MCF 10A (cell line): ENCODE results near the gene MYO9A. TPM values are rescaled to one million over a fixed set of nuclear protein-coding genes. Genes with fewer than 3 reads are reported as not detected.

Experiments
- BruUV-seq: library from RNA; stranded (reverse); fragments of 400-500 nt; replicated peaks from 2 replicates; lab custom pipeline; 2021; lab: Mats Ljungman, UMichigan
- CTCF ChIA-PET: fragments of 300-600 bp; sonication (Branson Sonifier 250); formaldehyde crosslinking; extraction: SDS; loops from one replicate; lab custom pipeline; 2021; ENCODE audit warnings: antibody characterized with exemption, inconsistent platforms; lab: Yijun Ruan, JAX
- POLR2A ChIA-PET: fragments of 300-600, 350-650 bp; sonication (Branson Sonifier 250); formaldehyde crosslinking; extraction: SDS; loops from one replicate; lab custom pipeline; 2020; ENCODE audit warnings: antibody characterized with exemption, inconsistent platforms; lab: Yijun Ruan, JAX
- DNase-seq: peaks from one replicate; pipeline ENCODE4 v3.0.0-alpha.2; 2018; ENCODE audit not compliant: unreplicated experiment
- H3K27ac Mint-ChIP-seq: one replicate; pipeline ENCODE4 v1.8.0; 2022; ENCODE audit warnings: mild to moderate bottlenecking, low read depth, mixed read lengths; ENCODE audit not compliant: unreplicated experiment
- H3K27me3 Mint-ChIP-seq: one replicate; pipeline ENCODE4 v1.8.0; 2022; ENCODE audit warnings: mixed read lengths; ENCODE audit not compliant: insufficient read depth, unreplicated experiment
- H3K36me3 Mint-ChIP-seq: one replicate; pipeline ENCODE4 v1.8.0; 2022; ENCODE audit warnings: mild to moderate bottlenecking, moderate library complexity, mixed read lengths; ENCODE audit not compliant: insufficient read depth, unreplicated experiment
- H3K4me1 Mint-ChIP-seq: one replicate; pipeline ENCODE4 v1.8.0; 2022; ENCODE audit warnings: mixed read lengths; ENCODE audit not compliant: insufficient read depth, unreplicated experiment
- H3K4me3 Mint-ChIP-seq: one replicate; pipeline ENCODE4 v1.8.0; 2022; ENCODE audit warnings: mild to moderate bottlenecking, moderate library complexity, mixed read lengths; ENCODE audit not compliant: unreplicated experiment
- H3K9me3 Mint-ChIP-seq: one replicate; pipeline ENCODE4 v1.8.0; 2022; ENCODE audit warnings: mixed read lengths; ENCODE audit not compliant: unreplicated experiment
- intact Hi-C: fragments of 100-400 bp; cut with micrococcal nuclease; formaldehyde crosslinking; loops from 2 replicates; pipeline ENCODE4 v1.14.1; 2022
- total RNA-seq: library from RNA; stranded (reverse); gene quantifications from 2 replicates; pipeline ENCODE4 v1.2.3, GENCODE V29; 2022
- TF ChIP-seq, protein P1 (sequence below): fragments of 200-600 bp; IDR thresholded peaks from one replicate; pipeline ENCODE4 v1.8.0; 2022; ENCODE audit warnings: antibody characterized with exemption, mild to moderate bottlenecking; ENCODE audit not compliant: unreplicated experiment

The MYO9A gene
- total RNA-seq, 1 experiment from 2014 or later: 40.8 TPM

DNA sequence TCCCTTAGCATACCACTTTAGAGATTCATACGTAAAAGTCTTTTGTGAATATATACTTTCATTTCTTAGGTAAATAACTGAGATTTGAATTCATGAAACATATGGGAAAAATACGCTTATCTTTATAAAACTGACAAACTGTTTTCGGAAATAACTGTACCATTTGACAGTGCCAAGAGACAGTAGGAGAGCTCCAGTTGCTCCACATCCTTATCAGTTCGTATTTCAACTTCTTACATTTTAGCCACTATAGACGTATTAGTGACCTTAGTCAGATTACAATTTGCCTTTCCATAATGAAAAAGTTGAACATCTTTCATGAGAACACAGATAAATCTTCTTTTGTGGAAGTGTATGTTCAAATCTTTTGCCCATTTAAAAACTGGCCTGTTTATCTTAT is 174.1 kb downstream of the MYO9A start:
- POLR2A ChIA-PET: no interaction called here
- no peak for DNase-seq
- H3K36me3 Mint-ChIP-seq: peaks cover 6% of the 10 kb centered on the region
- no peaks in the 10 kb centered on the region for H3K27me3 Mint-ChIP-seq
- CTCF ChIA-PET: no interaction called here
- BruUV-seq: no TSS peak
- H3K9me3 Mint-ChIP-seq: no peaks in the 10 kb centered on the region
- H3K4me1 Mint-ChIP-seq: no peaks in the 10 kb centered on the region
- H3K4me3 Mint-ChIP-seq: no peak overlapping the region
- intact Hi-C loops: no loop called here
- TF ChIP-seq, protein P1, sequence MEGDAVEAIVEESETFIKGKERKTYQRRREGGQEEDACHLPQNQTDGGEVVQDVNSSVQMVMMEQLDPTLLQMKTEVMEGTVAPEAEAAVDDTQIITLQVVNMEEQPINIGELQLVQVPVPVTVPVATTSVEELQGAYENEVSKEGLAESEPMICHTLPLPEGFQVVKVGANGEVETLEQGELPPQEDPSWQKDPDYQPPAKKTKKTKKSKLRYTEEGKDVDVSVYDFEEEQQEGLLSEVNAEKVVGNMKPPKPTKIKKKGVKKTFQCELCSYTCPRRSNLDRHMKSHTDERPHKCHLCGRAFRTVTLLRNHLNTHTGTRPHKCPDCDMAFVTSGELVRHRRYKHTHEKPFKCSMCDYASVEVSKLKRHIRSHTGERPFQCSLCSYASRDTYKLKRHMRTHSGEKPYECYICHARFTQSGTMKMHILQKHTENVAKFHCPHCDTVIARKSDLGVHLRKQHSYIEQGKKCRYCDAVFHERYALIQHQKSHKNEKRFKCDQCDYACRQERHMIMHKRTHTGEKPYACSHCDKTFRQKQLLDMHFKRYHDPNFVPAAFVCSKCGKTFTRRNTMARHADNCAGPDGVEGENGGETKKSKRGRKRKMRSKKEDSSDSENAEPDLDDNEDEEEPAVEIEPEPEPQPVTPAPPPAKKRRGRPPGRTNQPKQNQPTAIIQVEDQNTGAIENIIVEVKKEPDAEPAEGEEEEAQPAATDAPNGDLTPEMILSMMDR: no peak
- no peak overlapping the region for H3K27ac Mint-ChIP-seq

DNA sequence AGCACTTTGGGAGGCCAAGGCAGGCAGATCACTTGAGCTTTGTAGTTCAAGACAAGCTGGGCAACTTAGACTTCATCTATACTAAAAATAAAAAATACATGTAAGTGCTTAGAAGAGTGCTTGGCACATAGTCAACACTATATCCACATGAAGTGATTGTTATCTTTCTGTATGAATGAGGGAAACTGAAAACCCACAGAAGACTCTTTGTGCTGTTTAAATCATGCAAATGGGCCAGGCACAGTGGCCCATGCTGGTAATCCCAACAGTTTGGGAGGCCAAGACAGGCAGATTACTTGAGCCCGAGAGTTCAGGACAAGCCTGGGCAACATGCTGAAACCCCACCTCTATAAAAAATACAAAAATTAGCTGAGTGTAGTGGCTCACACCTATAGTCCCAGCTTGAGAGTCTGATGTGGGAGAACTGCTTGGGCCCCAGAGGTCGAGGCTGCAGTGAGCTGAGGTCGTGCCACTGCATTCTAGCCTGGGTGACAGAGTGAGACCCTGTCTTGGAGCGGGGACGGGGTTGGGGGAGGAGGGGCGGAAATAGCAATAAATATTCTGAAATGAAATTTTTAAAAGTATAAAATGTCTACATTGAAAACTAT is 177.9 kb downstream of the MYO9A start:
- TF ChIP-seq, protein P1: no peak
- Mint-ChIP-seq H3K36me3 (peaks cover 4% of the 10 kb centered on the region), H3K27me3 (no peaks in the 10 kb centered on the region), H3K4me3 (no peak overlapping the region), H3K4me1 (no peaks in the 10 kb centered on the region), H3K27ac (no peak overlapping the region), H3K9me3 (no peaks in the 10 kb centered on the region)
- no TSS peak for BruUV-seq
- POLR2A ChIA-PET: no interaction called here
- CTCF ChIA-PET: interaction anchor here (0.6 kb wide), 1 partner anchor 108 kb away, joined by 3 read pairs; no protein-coding TSS in a partner anchor
- DNase-seq: no peak
- intact Hi-C loops: no loop called here

DNA sequence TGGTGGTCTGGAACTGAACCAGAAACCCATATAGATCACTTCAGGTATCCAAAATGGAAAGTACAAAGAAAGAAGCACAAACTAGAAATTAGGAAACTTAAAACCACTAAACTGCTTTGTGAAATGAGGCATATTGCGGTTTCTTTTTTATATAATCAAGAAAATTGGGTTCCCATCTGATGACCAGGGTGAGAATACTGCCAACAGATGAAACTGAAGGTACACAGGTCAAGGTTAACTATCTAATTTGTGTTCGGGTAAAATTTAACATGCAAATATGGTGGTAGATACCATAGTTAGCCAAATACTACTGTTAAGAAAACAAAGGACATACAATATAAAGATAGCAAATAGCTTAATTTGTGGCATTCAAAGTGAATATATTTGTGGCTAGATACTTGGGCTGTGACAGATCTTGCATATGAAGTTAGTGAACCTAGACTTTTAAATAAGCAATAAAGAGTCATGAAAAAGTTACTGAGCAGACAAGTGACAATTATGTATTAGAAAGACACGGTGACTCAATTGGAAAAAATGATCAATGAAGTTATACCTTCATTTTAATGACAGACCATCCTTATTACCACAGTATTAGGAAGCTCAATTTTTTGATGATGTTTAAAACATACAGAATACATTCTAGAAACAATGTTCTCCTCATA is 180.2 kb downstream of the MYO9A start:
- intact Hi-C loops: no loop called here
- CTCF ChIA-PET: no interaction called here
- Mint-ChIP-seq H3K9me3 (no peaks in the 10 kb centered on the region), H3K36me3 (peaks cover 7% of the 10 kb centered on the region), H3K4me3 (no peak overlapping the region), H3K27ac (no peak overlapping the region), H3K4me1 (no peaks in the 10 kb centered on the region), H3K27me3 (no peaks in the 10 kb centered on the region)
- TF ChIP-seq, protein P1: no peak
- BruUV-seq: no TSS peak
- DNase-seq: no peak
- POLR2A ChIA-PET: interaction anchor here (1.2 kb wide), 1 partner anchor 12 kb away, joined by 3 read pairs; no protein-coding TSS in a partner anchor

DNA sequence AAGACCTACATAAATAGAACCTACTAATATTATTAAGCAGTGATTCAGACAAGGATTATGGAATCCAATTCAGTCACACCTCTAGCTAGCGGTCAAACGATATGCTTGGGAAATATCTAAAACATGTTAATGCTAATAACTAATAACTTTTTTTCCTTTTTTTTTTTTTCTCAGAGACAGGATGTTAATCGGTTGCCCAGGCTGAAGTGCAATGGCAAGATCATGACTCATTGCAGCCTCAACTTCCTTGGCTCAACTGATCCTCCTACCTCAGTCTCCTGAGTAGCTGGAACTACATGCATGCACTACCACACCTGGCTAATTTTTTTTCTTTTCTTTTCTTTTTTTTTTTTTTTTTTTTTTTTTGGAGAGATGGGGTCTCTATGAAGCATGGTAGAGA is 183.5 kb downstream of the MYO9A start:
- BruUV-seq: no TSS peak
- Mint-ChIP-seq H3K27ac (no peak overlapping the region), H3K27me3 (no peaks in the 10 kb centered on the region), H3K4me3 (no peak overlapping the region), H3K9me3 (peaks cover 8% of the 10 kb centered on the region), H3K4me1 (no peaks in the 10 kb centered on the region), H3K36me3 (peaks cover 7% of the 10 kb centered on the region)
- no peak for DNase-seq
- TF ChIP-seq, protein P1: no peak
- ChIA-PET POLR2A (no interaction called here), CTCF (no interaction called here)
- intact Hi-C loops: no loop called here
